ENCODE results near the gene SAMD4A. TPM values are rescaled to one million over a fixed set of nuclear protein-coding genes. Genes with fewer than 3 reads are reported as not detected.
A peak's percentile ranks its signal among the peaks of the same experiment; 100 is the strongest.

SAMD4A gene
- total RNA-seq, 1 donor from 2014 or later, result 4.7 TPM

- Mint-ChIP-seq H3K27me3 (ENCODE audit: low read depth) (no peaks in the 10 kb centered on the region), H3K9me3 (no peaks in the 10 kb centered on the region), H3K4me3 (no peak overlapping the region), H3K27ac (ENCODE audit: unreplicated experiment) (no peak overlapping the region), H3K36me3 (ENCODE audit: low read depth) (peaks cover 3% of the 10 kb centered on the region), H3K4me1 (peaks cover 21% of the 10 kb centered on the region)
- no peak for TF ChIP-seq CTCF (conservative IDR thresholded peaks at IDR 0.05)
- DNase-seq (ENCODE audit: low read depth, low spot score), result no peak
Measured at GRCh38 chr14:54579621-54580020, 12.7 kb downstream of the SAMD4A start.

- H3K4me1 Mint-ChIP-seq, result peaks cover 21% of the 10 kb centered on the region
- no peak overlapping the region for H3K27ac Mint-ChIP-seq (ENCODE audit: unreplicated experiment)
- no peaks in the 10 kb centered on the region for H3K27me3 Mint-ChIP-seq (ENCODE audit: low read depth)
- peaks cover 7% of the 10 kb centered on the region for H3K36me3 Mint-ChIP-seq (ENCODE audit: low read depth)
- peaks cover 2% of the 10 kb centered on the region for H3K9me3 Mint-ChIP-seq
- no peak for TF ChIP-seq CTCF (conservative IDR thresholded peaks at IDR 0.05)
- DNase-seq (ENCODE audit: low read depth, low spot score), result no peak
- H3K4me3 Mint-ChIP-seq, result no peak overlapping the region
Measured at GRCh38 chr14:54580933-54581332, 14.0 kb downstream of the SAMD4A start.

- no peak overlapping the region for H3K4me3 Mint-ChIP-seq
- peaks cover 14% of the 10 kb centered on the region for H3K9me3 Mint-ChIP-seq
- peaks cover 19% of the 10 kb centered on the region for H3K36me3 Mint-ChIP-seq (ENCODE audit: low read depth)
- peaks cover 21% of the 10 kb centered on the region for H3K4me1 Mint-ChIP-seq
- no peak for DNase-seq (ENCODE audit: low read depth, low spot score)
- peak overlapping the region; percentile 35 for H3K27ac Mint-ChIP-seq (ENCODE audit: unreplicated experiment)
- no peak for TF ChIP-seq CTCF (conservative IDR thresholded peaks at IDR 0.05)
- H3K27me3 Mint-ChIP-seq (ENCODE audit: low read depth), result no peaks in the 10 kb centered on the region
Measured at GRCh38 chr14:54582334-54582733, 15.4 kb downstream of the SAMD4A start.

- Mint-ChIP-seq H3K9me3 (peaks cover 14% of the 10 kb centered on the region), H3K4me3 (no peak overlapping the region), H3K27ac (ENCODE audit: unreplicated experiment) (no peak overlapping the region), H3K4me1 (peaks cover 18% of the 10 kb centered on the region), H3K27me3 (ENCODE audit: low read depth) (no peaks in the 10 kb centered on the region), H3K36me3 (ENCODE audit: low read depth) (peaks cover 19% of the 10 kb centered on the region)
- DNase-seq (ENCODE audit: low read depth, low spot score), result no peak
- no peak for TF ChIP-seq CTCF (conservative IDR thresholded peaks at IDR 0.05)
Measured at GRCh38 chr14:54584097-54584496, 17.2 kb downstream of the SAMD4A start.

GRCh38 chr14:54585214-54585613 is 18.3 kb downstream of the SAMD4A start:
- peaks cover 14% of the 10 kb centered on the region for H3K9me3 Mint-ChIP-seq
- no peak overlapping the region for H3K27ac Mint-ChIP-seq (ENCODE audit: unreplicated experiment)
- TF ChIP-seq CTCF (conservative IDR thresholded peaks at IDR 0.05), result no peak
- H3K27me3 Mint-ChIP-seq (ENCODE audit: low read depth), result no peaks in the 10 kb centered on the region
- peaks cover 17% of the 10 kb centered on the region for H3K4me1 Mint-ChIP-seq
- H3K36me3 Mint-ChIP-seq (ENCODE audit: low read depth), result peaks cover 16% of the 10 kb centered on the region
- no peak for DNase-seq (ENCODE audit: low read depth, low spot score)
- no peak overlapping the region for H3K4me3 Mint-ChIP-seq

GRCh38 chr14:54589076-54589475 is 22.1 kb downstream of the SAMD4A start:
- Mint-ChIP-seq H3K4me1 (peaks cover 20% of the 10 kb centered on the region), H3K36me3 (ENCODE audit: low read depth) (peaks cover 16% of the 10 kb centered on the region), H3K9me3 (peaks cover 14% of the 10 kb centered on the region), H3K4me3 (no peak overlapping the region), H3K27me3 (ENCODE audit: low read depth) (no peaks in the 10 kb centered on the region), H3K27ac (ENCODE audit: unreplicated experiment) (no peak overlapping the region)
- no peak for TF ChIP-seq CTCF (conservative IDR thresholded peaks at IDR 0.05)
- no peak for DNase-seq (ENCODE audit: low read depth, low spot score)
